ENCODE data around the gene PCBD2. TPM values are rescaled to one million over a fixed set of nuclear protein-coding genes. Genes with fewer than 3 reads are reported as not detected.

Gene PCBD2
- total and polyA plus RNA-seq, 8 donors, result 5.0 to 9.1 (median 7.3) TPM

DNA sequence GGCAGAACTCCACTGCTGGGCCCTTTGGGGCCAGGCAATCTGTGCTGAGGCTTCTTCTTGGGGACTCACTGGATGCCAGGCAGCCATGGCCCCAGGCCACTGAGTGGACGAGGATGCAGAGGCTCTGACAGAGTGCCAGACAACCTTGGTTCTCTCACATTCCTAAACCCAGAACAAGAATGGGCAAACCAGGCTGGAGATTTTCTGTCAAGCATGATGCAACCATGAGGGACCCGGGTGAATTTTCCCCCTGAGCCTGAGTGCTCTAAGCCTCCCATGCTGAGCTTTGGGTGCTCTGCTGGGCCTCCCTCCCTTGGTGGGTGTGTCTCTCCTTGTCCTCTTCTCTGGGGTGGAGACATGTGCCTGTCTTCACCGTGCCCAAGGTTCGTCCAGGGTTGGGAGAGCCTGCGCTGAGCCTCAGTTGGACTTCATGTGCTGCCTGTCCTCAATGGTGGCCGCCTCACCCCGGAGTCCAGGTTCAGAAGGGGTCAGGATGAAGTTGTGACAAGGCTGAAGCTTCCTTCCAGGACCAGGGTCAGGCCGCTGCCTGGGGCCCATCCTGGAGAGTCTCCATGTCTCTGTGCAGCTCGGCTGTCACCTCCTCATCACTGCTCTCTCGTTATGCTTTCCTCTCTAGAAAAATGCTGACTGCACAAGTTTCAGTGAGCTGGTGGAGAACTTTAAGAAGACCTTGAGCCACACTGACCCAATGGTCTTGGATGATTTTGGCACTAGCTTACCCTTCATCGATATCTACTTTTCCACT, 105.0 kb downstream of the PCBD2 start:
- peak in 1 of 6 donors; percentile 44 for DNase-seq

DNA sequence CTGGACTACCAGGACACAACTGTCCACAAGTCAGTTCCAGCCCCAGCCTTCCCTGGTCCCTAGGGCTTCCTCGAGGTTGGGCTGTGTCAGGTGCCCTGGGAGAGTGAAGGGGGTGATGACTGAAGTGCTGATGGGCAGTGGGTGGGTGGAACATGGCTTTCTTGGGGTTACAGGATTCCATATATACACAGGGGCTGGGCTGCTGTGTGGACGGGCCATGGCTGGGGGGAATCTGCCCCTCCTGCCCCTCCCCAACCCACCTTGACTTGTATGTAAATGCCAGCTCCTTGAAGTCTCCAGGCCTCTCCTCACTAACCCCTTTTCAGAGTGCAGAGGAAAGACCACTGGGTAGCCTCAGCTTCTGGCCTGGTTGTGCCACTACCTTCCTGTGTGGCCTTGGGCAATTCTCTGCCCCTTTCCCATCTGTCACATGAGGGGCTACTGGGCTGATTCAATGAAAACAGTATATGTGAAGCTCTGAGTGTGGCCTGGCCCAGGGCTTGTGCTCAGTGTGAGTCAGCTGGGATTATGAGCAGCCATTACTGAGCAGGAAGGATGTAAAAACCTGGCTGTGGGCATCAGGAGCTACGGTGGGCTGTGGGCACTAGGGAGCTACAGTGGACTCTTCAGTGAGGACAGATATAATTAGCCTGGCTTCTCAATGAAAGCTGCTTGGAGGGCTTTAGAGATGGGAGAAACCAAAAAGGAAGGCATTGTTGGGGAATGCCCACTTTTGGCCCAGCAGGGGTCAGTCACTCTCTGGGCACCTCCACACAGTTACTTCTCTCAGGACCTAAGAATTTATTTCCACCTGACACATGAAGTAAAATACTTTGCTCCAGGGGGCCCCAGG, 105.8 kb downstream of the PCBD2 start:
- no peak for ATAC-seq
- intact Hi-C loops (cut with DNase I), result no loop called here
- Histone ChIP-seq H3K36me3 (no peaks in the 10 kb centered on the region), H3K27me3 (no peaks in the 10 kb centered on the region), H3K4me1 (peaks cover 7 to 10% (median 7%) of the 10 kb centered on the region in 3 donors), H3K4me3 (no peak overlapping the region), H3K9me3 (no peaks in the 10 kb centered on the region), H3K27ac (no peak overlapping the region)
- TF ChIP-seq, protein P1, sequence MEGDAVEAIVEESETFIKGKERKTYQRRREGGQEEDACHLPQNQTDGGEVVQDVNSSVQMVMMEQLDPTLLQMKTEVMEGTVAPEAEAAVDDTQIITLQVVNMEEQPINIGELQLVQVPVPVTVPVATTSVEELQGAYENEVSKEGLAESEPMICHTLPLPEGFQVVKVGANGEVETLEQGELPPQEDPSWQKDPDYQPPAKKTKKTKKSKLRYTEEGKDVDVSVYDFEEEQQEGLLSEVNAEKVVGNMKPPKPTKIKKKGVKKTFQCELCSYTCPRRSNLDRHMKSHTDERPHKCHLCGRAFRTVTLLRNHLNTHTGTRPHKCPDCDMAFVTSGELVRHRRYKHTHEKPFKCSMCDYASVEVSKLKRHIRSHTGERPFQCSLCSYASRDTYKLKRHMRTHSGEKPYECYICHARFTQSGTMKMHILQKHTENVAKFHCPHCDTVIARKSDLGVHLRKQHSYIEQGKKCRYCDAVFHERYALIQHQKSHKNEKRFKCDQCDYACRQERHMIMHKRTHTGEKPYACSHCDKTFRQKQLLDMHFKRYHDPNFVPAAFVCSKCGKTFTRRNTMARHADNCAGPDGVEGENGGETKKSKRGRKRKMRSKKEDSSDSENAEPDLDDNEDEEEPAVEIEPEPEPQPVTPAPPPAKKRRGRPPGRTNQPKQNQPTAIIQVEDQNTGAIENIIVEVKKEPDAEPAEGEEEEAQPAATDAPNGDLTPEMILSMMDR (IDR thresholded peaks at IDR 0.05), result no peak
- DNase-seq, result peak in 1 of 6 donors; percentile 29
- FAIRE-seq, result no peak
- 86 to 91% methylated on average over 3 of the region's 3 CpGs for WGBS, 2 donors

More for the DNA sequence above, 105.0 kb downstream of the PCBD2 start:
- intact Hi-C loops (cut with DNase I), result no loop called here
- Histone ChIP-seq H3K27ac (no peak overlapping the region), H3K4me3 (no peak overlapping the region), H3K4me1 (peaks cover 6 to 7% (median 7%) of the 10 kb centered on the region in 3 donors), H3K27me3 (no peaks in the 10 kb centered on the region), H3K36me3 (no peaks in the 10 kb centered on the region), H3K9me3 (no peaks in the 10 kb centered on the region)
- ATAC-seq (no peak), FAIRE-seq (no peak)
- TF ChIP-seq, protein P1 (IDR thresholded peaks at IDR 0.05), result no peak
- WGBS, 2 donors, result 91 to 95% methylated on average over 11 of the region's 11 CpGs

DNA sequence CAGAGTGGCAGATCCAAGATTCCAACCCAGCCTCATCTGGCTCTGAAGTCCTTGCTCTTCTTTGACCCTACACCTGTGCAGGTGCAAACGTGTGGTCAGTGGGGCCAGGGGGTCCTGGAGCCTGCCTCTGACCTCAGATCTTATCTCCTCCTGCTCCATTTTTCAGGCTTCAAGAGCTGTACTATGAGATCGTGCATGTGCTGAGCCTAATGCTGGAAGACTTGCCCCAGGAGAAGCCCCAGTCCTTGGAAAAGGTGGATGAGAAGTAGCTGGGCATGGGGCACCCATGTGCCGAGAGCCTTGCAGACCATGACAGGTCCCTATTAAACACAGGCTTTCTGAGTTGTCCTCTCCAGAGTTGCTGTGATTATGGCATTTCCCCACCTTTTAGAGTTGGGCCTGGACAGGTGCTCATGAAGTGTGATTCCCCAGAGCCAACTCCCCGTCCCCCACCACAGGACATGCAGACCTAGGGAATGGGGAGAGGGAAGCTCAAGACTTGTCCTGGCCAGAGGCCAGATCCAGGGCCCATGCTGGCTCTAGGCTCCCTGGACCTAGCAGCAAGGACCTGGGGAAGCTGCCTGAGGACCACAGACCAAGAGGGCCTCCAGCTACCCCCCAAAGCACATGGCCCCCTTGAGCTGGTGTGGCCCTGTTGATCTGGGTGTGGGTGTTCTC, 106.6 kb downstream of the PCBD2 start:
- FAIRE-seq (no peak), ATAC-seq (no peak)
- intact Hi-C loops (cut with DNase I), result no loop called here

DNA sequence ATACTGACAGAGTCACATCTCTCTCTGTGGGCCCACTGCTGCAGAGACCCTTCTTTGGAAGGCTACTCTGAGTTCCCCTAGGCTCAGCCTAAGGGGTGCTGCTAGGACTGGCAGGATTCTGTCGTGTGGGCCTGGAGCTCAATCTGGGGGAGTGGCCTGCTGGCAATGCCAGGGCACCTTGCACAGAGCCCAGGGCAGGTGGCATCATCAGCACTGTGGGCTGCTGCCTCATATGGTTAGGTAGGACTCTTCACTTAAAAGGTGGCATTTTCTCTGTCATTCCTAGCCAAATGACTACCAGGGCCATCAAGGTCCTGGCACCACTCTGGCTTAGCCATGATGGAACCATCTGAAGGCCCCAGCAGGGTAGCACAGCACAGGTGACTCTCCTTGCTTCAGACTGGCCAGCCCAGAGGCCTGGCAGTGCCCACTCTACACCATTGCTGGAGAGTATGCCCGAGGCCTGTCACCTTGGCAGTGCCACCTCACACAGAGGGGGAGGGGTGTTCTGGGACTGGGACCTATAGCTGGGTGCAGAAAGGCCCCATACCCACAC, 107.2 kb downstream of the PCBD2 start:
- Histone ChIP-seq H3K36me3 (no peaks in the 10 kb centered on the region), H3K9me3 (no peaks in the 10 kb centered on the region), H3K27me3 (no peaks in the 10 kb centered on the region), H3K4me1 (peaks cover 7 to 10% (median 7%) of the 10 kb centered on the region in 3 donors), H3K4me3 (no peak overlapping the region), H3K27ac (no peak overlapping the region)
- TF ChIP-seq, protein P1 (IDR thresholded peaks at IDR 0.05), result no peak
- peak in 1 of 6 donors; percentile 53 for DNase-seq
- intact Hi-C loops (cut with DNase I), result no loop called here
- 92 to 97% methylated on average over 2 of the region's 2 CpGs for WGBS, 2 donors
- ATAC-seq, result no peak
- no peak for FAIRE-seq

More for the DNA sequence above, 106.6 kb downstream of the PCBD2 start:
- peak in 2 of 6 donors; percentile 8 to 12 for DNase-seq
- whole genome bisulfite sequencing, 2 donors, result 93 to 96% methylated on average over 4 of the region's 4 CpGs
- TF ChIP-seq, protein P1 (IDR thresholded peaks at IDR 0.05), result no peak
- Histone ChIP-seq H3K9me3 (no peaks in the 10 kb centered on the region), H3K4me3 (no peak overlapping the region), H3K27me3 (no peaks in the 10 kb centered on the region), H3K36me3 (no peaks in the 10 kb centered on the region), H3K27ac (no peak overlapping the region), H3K4me1 (peaks cover 7 to 10% (median 7%) of the 10 kb centered on the region in 3 donors)

Small RNA genes lying within 50 kb of the gene (microRNA-seq; reads per million reads assigned to microRNA genes)
- 0 reads per million in 2 donors for gene MIR4461

Other genes starting within 250 kb of the PCBD2 start
- 10 to 100 TPM; 10.1 to 17.6 (median 14.0) TPM for gene CAMLG, start 166.6 kb upstream of the PCBD2 start, total RNA-seq
- gene CAMLG, start 166.6 kb upstream of the PCBD2 start, polyA plus RNA-seq, result 10 to 100 TPM; 24.1 to 28.3 TPM
- gene DDX46, start 146.4 kb upstream of the PCBD2 start, total RNA-seq, result 10 to 100 TPM; 15.4 to 28.8 (median 23.9) TPM
- 10 to 100 TPM; 14.6 to 15.5 TPM for gene DDX46, start 146.4 kb upstream of the PCBD2 start, polyA plus RNA-seq
- 10 to 100 TPM in 5 of 6 donors, 1 to 10 TPM in 1; 7.7 to 17.2 (median 13.8) TPM for gene C5orf24, start 59.2 kb upstream of the PCBD2 start, total RNA-seq
- gene C5orf24, start 59.2 kb upstream of the PCBD2 start, polyA plus RNA-seq, result 10 to 100 TPM in 1 of 2 donors, 1 to 10 TPM in 1; 6.0 to 15.9 TPM
- 10 to 100 TPM; 26.2 to 35.1 (median 31.4) TPM for gene TXNDC15, start 30.8 kb upstream of the PCBD2 start, total RNA-seq
- gene TXNDC15, start 30.8 kb upstream of the PCBD2 start, polyA plus RNA-seq, result 10 to 100 TPM; 34.1 to 61.5 TPM
- gene CATSPER3, start 62.8 kb downstream of the PCBD2 start, total RNA-seq, result 1 to 10 TPM in 1 of 6 donors, under 1 TPM in 5; 0.29 to 1.3 (median 0.48) TPM
- 1 to 10 TPM; 1.7 to 2.2 TPM for gene CATSPER3, start 62.8 kb downstream of the PCBD2 start, polyA plus RNA-seq
- under 1 TPM in 2 of 6 donors, not detected in 4; 0.19 to 0.28 TPM for gene PITX1, start 129.1 kb downstream of the PCBD2 start, total RNA-seq
- gene PITX1, start 129.1 kb downstream of the PCBD2 start, polyA plus RNA-seq, result under 1 TPM; 0.12 to 0.15 TPM

All from pancreas (tissue), 10 donors.